DND-41 (cell line): Measurements from ENCODE around the gene VOPP1.

Experiments
- ATAC-seq: fragments of 200-7000 bp; cut with Tn5 transposase; 3 replicates; pipeline ENCODE4 v1.9.1; 2021; ENCODE audit warnings: low read depth; ENCODE audit not compliant: insufficient read depth
- DNase-seq: peaks from one replicate; pipeline ENCODE4 v3.0.0-alpha.2; 2020
- H2AFZ ChIP-seq: 2 replicates; pipeline ENCODE4 v1.6.0; 2012; ENCODE audit warnings: low read depth, low read length
- H3K27ac ChIP-seq: 2 replicates; pipeline ENCODE4 v1.5.1; 2012; ENCODE audit warnings: low read length, inconsistent platforms
- H3K27me3 ChIP-seq: fragments of 200-600 bp; sonication (generic); 2 replicates; pipeline ENCODE4 v1.6.0; 2012; ENCODE audit warnings: low read length, mild to moderate bottlenecking, inconsistent platforms; ENCODE audit not compliant: insufficient read depth, poor library complexity
- H3K36me3 ChIP-seq: 2 replicates; pipeline ENCODE4 v1.5.1; 2012; ENCODE audit warnings: low read length, inconsistent platforms; ENCODE audit not compliant: insufficient read depth
- H3K4me1 ChIP-seq: 2 replicates; pipeline ENCODE4 v1.5.1; 2012; ENCODE audit warnings: mild to moderate bottlenecking, low read length; ENCODE audit not compliant: insufficient read depth
- H3K4me2 ChIP-seq: 2 replicates; pipeline ENCODE4 v1.6.0; 2012; ENCODE audit warnings: mild to moderate bottlenecking, moderate library complexity, low read length, inconsistent platforms; ENCODE audit not compliant: insufficient read depth
- H3K4me3 ChIP-seq, 2 experiments: fragments of 200-600 bp in 1 of 2; shearing (Covaris generic) in 1 of 2; 2 replicates each; pipeline ENCODE4 v1.5.1; 2012 to 2016; ENCODE audit warnings: inconsistent platforms in 2 of 2, low read length in 2 of 2, mild to moderate bottlenecking in 2 of 2, low read depth in 1 of 2, moderate library complexity in 1 of 2
- H3K79me2 ChIP-seq: 2 replicates; pipeline ENCODE4 v1.6.0; 2012; ENCODE audit warnings: low read length, inconsistent platforms; ENCODE audit not compliant: insufficient read depth
- H3K9ac ChIP-seq: 2 replicates; pipeline ENCODE4 v1.6.0; 2012; ENCODE audit warnings: low read depth, mild to moderate bottlenecking, inconsistent platforms, low read length, moderate library complexity
- H3K9me3 ChIP-seq: 2 replicates; pipeline ENCODE4 v1.5.1; 2012; ENCODE audit warnings: low read length, moderate library complexity, mild to moderate bottlenecking, inconsistent platforms; ENCODE audit not compliant: insufficient read depth, severe bottlenecking
- H4K20me1 ChIP-seq: 2 replicates; pipeline ENCODE4 v1.6.0; 2012; ENCODE audit warnings: low read length; ENCODE audit not compliant: insufficient read depth
- EZH2 ChIP-seq: IDR thresholded peaks from 3 replicates; pipeline ENCODE4 v1.6.1; 2012; ENCODE audit warnings: borderline replicate concordance, low read depth, mild to moderate bottlenecking, moderate library complexity, low read length, inconsistent platforms; ENCODE audit not compliant: severe bottlenecking
- TF ChIP-seq, protein P1 (sequence below): IDR thresholded peaks from 2 replicates; pipeline ENCODE4 v1.5.1; 2012; ENCODE audit warnings: borderline replicate concordance, low read length, moderate library complexity, mild to moderate bottlenecking; ENCODE audit not compliant: poor library complexity, severe bottlenecking; ENCODE audit errors: extremely low read depth

VOPP1 gene

DNA sequence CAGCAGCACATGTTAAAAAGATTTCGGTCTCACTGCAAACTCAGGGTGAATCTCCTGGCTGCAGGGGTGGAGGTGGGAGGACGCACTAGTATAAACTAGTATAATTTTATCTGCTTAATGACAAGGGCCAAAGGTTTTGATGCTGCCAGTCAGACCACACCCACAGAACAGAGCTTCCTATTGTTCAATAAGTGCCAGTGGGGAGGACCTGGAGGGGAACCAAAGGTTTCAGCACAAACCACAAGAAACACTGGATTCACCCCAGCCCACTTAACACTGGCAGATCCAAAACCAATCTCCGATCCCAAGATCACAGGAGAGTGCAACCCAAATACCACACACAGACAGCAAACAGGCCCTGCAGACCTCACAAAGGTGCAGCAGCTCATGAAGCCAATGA is 6.6 kb downstream of the VOPP1 start:
- H3K27ac ChIP-seq: no peak overlapping the region
- no peak overlapping the region for H3K4me2 ChIP-seq
- H4K20me1 ChIP-seq: peaks cover 85% of the 10 kb centered on the region
- H3K9me3 ChIP-seq: no peaks in the 10 kb centered on the region
- no peak overlapping the region for H3K4me3 ChIP-seq
- H3K79me2 ChIP-seq: peaks cover 98% of the 10 kb centered on the region
- H3K4me1 ChIP-seq: peaks cover 34% of the 10 kb centered on the region
- TF ChIP-seq, protein P1, sequence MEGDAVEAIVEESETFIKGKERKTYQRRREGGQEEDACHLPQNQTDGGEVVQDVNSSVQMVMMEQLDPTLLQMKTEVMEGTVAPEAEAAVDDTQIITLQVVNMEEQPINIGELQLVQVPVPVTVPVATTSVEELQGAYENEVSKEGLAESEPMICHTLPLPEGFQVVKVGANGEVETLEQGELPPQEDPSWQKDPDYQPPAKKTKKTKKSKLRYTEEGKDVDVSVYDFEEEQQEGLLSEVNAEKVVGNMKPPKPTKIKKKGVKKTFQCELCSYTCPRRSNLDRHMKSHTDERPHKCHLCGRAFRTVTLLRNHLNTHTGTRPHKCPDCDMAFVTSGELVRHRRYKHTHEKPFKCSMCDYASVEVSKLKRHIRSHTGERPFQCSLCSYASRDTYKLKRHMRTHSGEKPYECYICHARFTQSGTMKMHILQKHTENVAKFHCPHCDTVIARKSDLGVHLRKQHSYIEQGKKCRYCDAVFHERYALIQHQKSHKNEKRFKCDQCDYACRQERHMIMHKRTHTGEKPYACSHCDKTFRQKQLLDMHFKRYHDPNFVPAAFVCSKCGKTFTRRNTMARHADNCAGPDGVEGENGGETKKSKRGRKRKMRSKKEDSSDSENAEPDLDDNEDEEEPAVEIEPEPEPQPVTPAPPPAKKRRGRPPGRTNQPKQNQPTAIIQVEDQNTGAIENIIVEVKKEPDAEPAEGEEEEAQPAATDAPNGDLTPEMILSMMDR: no peak
- TF ChIP-seq EZH2: no peak
- no peaks in the 10 kb centered on the region for H3K27me3 ChIP-seq
- ATAC-seq (no peak), DNase-seq (no peak)
- peaks cover 12% of the 10 kb centered on the region for H3K36me3 ChIP-seq
- H3K9ac ChIP-seq: no peak overlapping the region
- no peak overlapping the region for H2AFZ ChIP-seq

DNA sequence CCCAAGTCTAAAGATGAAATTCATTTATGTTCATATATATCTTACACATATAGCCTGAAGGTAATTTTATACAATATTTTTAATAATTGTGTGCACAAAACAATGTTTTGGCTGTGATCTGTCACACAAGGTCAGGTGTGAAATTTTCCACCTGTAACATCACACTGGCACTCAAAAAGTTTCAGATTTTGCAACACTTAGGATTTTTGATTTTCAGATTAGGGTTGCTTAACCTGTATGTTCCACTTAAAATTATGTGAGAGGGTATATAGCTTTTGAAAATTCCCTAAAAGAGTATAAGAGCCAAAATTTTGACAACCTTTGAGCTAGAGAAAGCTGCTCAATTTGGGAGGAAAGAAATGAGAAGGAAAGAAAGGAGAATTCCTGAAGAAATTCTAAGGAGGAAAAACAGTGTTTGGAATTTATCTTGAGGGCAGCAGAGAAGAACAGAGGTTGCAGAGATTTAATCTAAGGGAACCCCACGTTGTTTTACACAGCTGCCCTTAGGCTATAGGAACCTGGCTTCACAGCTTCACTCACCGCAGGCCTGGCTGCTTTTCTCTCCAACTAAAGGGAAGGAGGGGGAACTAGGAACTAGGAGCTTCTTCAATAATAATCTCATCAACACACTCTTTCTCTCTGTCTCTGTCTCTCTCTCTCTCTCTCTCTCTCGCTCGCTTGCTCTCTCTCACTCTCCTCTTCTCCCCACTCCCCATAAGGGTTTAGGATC is 8.5 kb downstream of the VOPP1 start:
- DNase-seq (no peak), ATAC-seq (no peak)
- peaks cover 2% of the 10 kb centered on the region; the same call in 1 of the 2 replicates for H3K36me3 ChIP-seq
- peaks cover 86% of the 10 kb centered on the region for H4K20me1 ChIP-seq
- H3K27me3 ChIP-seq: no peaks in the 10 kb centered on the region
- H3K4me2 ChIP-seq: no peak overlapping the region
- H3K9ac ChIP-seq: no peak overlapping the region
- H2AFZ ChIP-seq: no peak overlapping the region
- H3K79me2 ChIP-seq: peaks cover 98% of the 10 kb centered on the region
- H3K27ac ChIP-seq: no peak overlapping the region
- H3K4me1 ChIP-seq: peaks cover 15% of the 10 kb centered on the region
- no peak for TF ChIP-seq EZH2
- TF ChIP-seq, protein P1: no peak
- H3K4me3 ChIP-seq: no peak overlapping the region
- no peaks in the 10 kb centered on the region for H3K9me3 ChIP-seq

DNA sequence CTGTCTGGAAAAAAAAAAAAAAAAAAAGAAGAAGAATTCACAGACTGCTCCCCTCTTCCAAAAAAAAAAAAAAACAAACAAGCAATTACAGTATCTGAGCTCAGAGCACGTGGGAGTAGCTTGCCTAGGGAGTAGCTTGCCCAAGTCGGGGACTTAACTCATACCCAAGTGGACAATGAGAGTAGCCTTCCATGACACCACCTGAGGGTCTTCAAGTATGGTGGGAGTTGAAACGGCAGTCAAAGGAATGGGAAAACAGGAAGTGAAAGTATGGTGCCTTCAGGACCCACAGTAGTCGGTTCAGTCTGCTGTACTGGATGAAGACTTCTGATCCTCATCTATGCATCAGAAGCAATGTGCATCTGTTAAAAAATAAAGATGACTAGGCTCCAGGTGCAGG is 10.6 kb downstream of the VOPP1 start:
- no peaks in the 10 kb centered on the region for H3K9me3 ChIP-seq
- no peak overlapping the region for H2AFZ ChIP-seq
- DNase-seq (no peak), ATAC-seq (no peak)
- H3K4me3 ChIP-seq: no peak overlapping the region
- peaks cover 89% of the 10 kb centered on the region for H4K20me1 ChIP-seq
- H3K36me3 ChIP-seq: peaks cover 9% of the 10 kb centered on the region; the same call in 1 of the 2 replicates
- H3K9ac ChIP-seq: no peak overlapping the region
- H3K27ac ChIP-seq: no peak overlapping the region
- peaks cover under 1% of the 10 kb centered on the region for H3K4me1 ChIP-seq
- no peak overlapping the region for H3K4me2 ChIP-seq
- no peaks in the 10 kb centered on the region for H3K27me3 ChIP-seq
- H3K79me2 ChIP-seq: peaks cover 100% of the 10 kb centered on the region
- TF ChIP-seq EZH2: no peak
